OCI-LY7 (cell line): ENCODE data around the gene FIGNL2.

Source experiments
- CTCF ChIP-seq: fragments of 200-600 bp; sonication (generic); conservative IDR thresholded peaks from 2 replicates; pipeline ENCODE4 v1.5.1; 2014; ENCODE audit warnings: mild to moderate bottlenecking, antibody characterized with exemption, low read length, moderate library complexity, mixed read lengths
- EZH2phosphoT487 ChIP-seq: fragments of 200-600 bp; sonication (generic); IDR thresholded peaks from 2 replicates; pipeline ENCODE4 v1.6.1; 2018; ENCODE audit warnings: low read depth, borderline replicate concordance, mild to moderate bottlenecking, mixed run types, antibody characterized with exemption, low read length, moderate library complexity, mixed read lengths

DNA sequence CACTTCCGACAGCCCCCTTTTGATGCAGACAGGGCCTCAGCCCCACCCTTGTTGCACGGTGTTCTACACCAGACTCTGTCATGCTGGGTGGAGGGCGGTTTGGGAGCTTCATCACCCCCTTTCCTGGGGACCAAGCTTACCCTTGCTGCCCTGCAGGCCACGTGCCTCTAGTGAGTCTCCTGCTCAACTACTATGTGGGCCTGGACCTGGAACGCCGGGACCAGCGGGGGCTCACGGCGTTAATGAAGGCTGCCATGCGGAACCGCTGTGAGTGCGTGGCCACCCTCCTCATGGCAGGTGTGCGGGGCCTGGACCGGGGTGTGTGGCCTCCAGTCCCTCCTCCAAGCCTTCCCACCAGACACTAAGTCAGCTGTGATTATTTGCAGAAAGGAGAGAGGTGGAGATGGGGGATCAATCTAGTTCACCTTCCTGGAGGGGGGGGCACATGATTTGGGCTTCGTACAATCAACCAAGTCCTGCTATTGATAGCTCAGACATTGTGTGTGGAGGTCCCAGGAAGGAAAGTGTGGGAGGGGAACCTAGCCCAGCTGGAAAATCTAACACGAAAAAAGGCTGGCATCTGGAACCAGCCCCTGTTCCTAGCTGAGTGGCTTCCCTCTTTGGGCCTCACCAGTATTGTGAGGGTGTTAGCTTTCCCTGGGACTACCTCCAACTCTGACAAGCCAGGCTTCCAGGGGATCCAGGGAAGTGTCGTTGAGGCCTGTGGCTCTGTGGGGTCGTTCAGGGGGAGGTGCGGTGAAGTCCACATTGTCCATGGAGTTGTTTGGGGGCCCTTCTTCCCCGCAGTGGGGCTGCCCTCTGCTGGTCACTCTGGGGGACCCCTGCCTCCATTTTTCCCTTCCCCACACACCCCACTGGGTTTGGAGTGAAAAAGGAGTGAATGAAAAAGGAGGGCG is 41.0 kb upstream of the FIGNL2 start:
- TF ChIP-seq CTCF (peak; percentile 54), EZH2phosphoT487 (no peak)
